NCI-H2227 treated with DMSO at 0.1 percent for 48 hours (cell line): ENCODE results near the gene SLC29A1.
"Not testable (repeated sequence)": the region's sequence is repeated elsewhere in the genome, so short reads cannot be mapped to it uniquely, and the experiment has no call there.

Source experiments
- DNase-seq: peaks from one replicate; lab custom pipeline; 2025; lab: John Stamatoyannopoulos, UW

SLC29A1 gene

GRCh38 chr6:44194326-44194725 is 29.1 kb upstream of the SLC29A1 start:
- DNase-seq = no peak

- DNase-seq = not testable (repeated sequence)
Observed at GRCh38 chr6:44196351-44196750, 27.0 kb upstream of the SLC29A1 start.

GRCh38 chr6:44198684-44199083 is 24.7 kb upstream of the SLC29A1 start:
- DNase-seq = no peak

GRCh38 chr6:44199883-44200282 is 23.5 kb upstream of the SLC29A1 start:
- DNase-seq = no peak

- DNase-seq = no peak
Observed at GRCh38 chr6:44201200-44201599, 22.2 kb upstream of the SLC29A1 start.

GRCh38 chr6:44201638-44202303 is 21.6 kb upstream of the SLC29A1 start:
- no peak for DNase-seq

GRCh38 chr6:44202332-44202971 is 20.9 kb upstream of the SLC29A1 start:
- DNase-seq = no peak

GRCh38 chr6:44202972-44203750 is 20.2 kb upstream of the SLC29A1 start:
- DNase-seq = no peak

GRCh38 chr6:44203955-44204354 is 19.4 kb upstream of the SLC29A1 start:
- no peak for DNase-seq

GRCh38 chr6:44207966-44208365 is 15.4 kb upstream of the SLC29A1 start:
- DNase-seq = no peak

GRCh38 chr6:44211284-44211683 is 12.1 kb upstream of the SLC29A1 start:
- DNase-seq = no peak

GRCh38 chr6:44214307-44214706 is 9.1 kb upstream of the SLC29A1 start:
- DNase-seq = no peak

- DNase-seq = peak; percentile 43
Observed at GRCh38 chr6:44216677-44217331, 6.6 kb upstream of the SLC29A1 start, which contains the start of gene MYMX. TSS of gene MYMX (plus strand) at chr6:44216926. CDS start at chr6:44217472, 546 bp downstream.

GRCh38 chr6:44217332-44218143 is 5.9 kb upstream of the SLC29A1 start:
- no peak for DNase-seq

- peak; percentile 78 for DNase-seq
Observed at GRCh38 chr6:44219053-44219814, 4.2 kb upstream of the SLC29A1 start.

- no peak for DNase-seq
Observed at GRCh38 chr6:44219815-44220784, 3.3 kb upstream of the SLC29A1 start.

- DNase-seq = no peak
Observed at GRCh38 chr6:44220913-44221290, 2.5 kb upstream of the SLC29A1 start.

- no peak for DNase-seq
Observed at GRCh38 chr6:44221291-44221960, 2.0 kb upstream of the SLC29A1 start.

- no peak for DNase-seq
Observed at GRCh38 chr6:44221961-44222335, 1.4 kb upstream of the SLC29A1 start.
